Gastrocnemius medialis (tissue), 4 donors: Measurements from ENCODE around the gene GSTM3.
"Not testable (repeated sequence)": the region's sequence is repeated elsewhere in the genome, so short reads cannot be mapped to it uniquely, and the experiment has no call there.

Source experiments
- POLR2A ChIP-seq, 2 donors: fragments of 450-650 bp; IDR thresholded peaks; one replicate each; pipeline ENCODE4 v1.6.1; 2017; ENCODE audit warnings: antibody characterized with exemption in 2 of 2, mild to moderate bottlenecking in 2 of 2, moderate library complexity in 2 of 2
- TF ChIP-seq, protein P1 (sequence below), 5 experiments: fragments of 450-650 bp in 3 of 5; fragments of 200-600 bp in 2 of 5; sonication (generic) in 2 of 5; IDR thresholded peaks in 4 of 5; conservative IDR thresholded peaks in 1 of 5; 1 replicate in 4 of 5; 2 replicates in 1 of 5; pipeline ENCODE4 v1.5.1; 2016 to 2019; ENCODE audit warnings: antibody characterized with exemption in 5 of 5, mild to moderate bottlenecking in 3 of 5, moderate library complexity in 3 of 5

DNA sequence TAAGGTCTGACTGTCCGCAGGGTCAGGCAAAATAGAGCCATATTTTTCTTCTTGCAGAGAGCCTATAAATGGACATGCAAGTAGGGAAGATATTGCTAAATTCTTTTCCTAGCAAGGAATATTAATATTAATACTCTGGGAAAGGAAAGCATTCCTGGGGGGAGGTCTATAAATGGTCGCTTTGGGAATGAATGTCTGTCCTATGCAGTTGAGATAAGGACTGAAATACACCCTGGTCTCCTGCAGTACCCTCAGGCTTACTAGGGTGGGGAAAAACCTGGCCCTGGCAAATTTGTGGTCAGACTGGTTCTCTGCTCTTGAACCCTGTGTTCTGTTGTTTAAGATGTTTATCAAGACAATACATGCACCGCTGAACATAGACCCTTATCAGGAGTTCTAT lies 37.9 kb downstream of the GSTM3 start:
- not testable (repeated sequence) for TF ChIP-seq POLR2A (IDR thresholded peaks at IDR 0.05)
- TF ChIP-seq, protein P1, sequence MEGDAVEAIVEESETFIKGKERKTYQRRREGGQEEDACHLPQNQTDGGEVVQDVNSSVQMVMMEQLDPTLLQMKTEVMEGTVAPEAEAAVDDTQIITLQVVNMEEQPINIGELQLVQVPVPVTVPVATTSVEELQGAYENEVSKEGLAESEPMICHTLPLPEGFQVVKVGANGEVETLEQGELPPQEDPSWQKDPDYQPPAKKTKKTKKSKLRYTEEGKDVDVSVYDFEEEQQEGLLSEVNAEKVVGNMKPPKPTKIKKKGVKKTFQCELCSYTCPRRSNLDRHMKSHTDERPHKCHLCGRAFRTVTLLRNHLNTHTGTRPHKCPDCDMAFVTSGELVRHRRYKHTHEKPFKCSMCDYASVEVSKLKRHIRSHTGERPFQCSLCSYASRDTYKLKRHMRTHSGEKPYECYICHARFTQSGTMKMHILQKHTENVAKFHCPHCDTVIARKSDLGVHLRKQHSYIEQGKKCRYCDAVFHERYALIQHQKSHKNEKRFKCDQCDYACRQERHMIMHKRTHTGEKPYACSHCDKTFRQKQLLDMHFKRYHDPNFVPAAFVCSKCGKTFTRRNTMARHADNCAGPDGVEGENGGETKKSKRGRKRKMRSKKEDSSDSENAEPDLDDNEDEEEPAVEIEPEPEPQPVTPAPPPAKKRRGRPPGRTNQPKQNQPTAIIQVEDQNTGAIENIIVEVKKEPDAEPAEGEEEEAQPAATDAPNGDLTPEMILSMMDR (IDR thresholded peaks at IDR 0.05 in 4 of 5, conservative IDR thresholded peaks at IDR 0.05 in 1 of 5), result not testable (repeated sequence)
